CD4-positive, alpha-beta memory T cell (primary cell): Measurements from ENCODE around the gene RPUSD4. TPM values are rescaled to one million over a fixed set of nuclear protein-coding genes. Genes with fewer than 3 reads are reported as not detected.

Source experiments
- CTCF ChIA-PET: fragments of 350-600 bp; sonication (Branson Sonifier 250); formaldehyde crosslinking; loops from one replicate; lab custom pipeline; 2021; ENCODE audit warnings: inconsistent platforms; ENCODE audit not compliant: partially characterized antibody; lab: Charles Lee
- POLR2A ChIA-PET: fragments of 350-600 bp; sonication (Branson Sonifier 250); formaldehyde crosslinking; loops from one replicate; lab custom pipeline; 2021; ENCODE audit not compliant: partially characterized antibody; lab: Charles Lee
- DNase-seq, 5 donors: peaks; one replicate each; pipeline versions ENCODE4 v3.0.0 to v3.0.0-alpha.2; 2020 to 2022; ENCODE audit warnings: mixed read lengths in 1 of 5
- H3K27ac ChIP-seq: one replicate; pipeline ENCODE4 v1.7.0; 2013; ENCODE audit warnings: low read depth, low read length
- H3K27me3 ChIP-seq: 2 replicates; pipeline ENCODE4 v1.7.0; 2013; ENCODE audit warnings: mild to moderate bottlenecking, low read length, moderate library complexity; ENCODE audit not compliant: insufficient read depth
- H3K36me3 ChIP-seq: 2 replicates; pipeline ENCODE4 v1.7.0; 2013; ENCODE audit warnings: mild to moderate bottlenecking, low read length, moderate library complexity; ENCODE audit not compliant: insufficient read depth
- H3K4me1 ChIP-seq: 2 replicates; pipeline ENCODE4 v1.7.0; 2013; ENCODE audit warnings: mild to moderate bottlenecking, low read length, moderate library complexity; ENCODE audit not compliant: insufficient read depth
- H3K4me3 ChIP-seq, 2 donors: one replicate each; pipeline ENCODE4 v1.7.0; 2013; ENCODE audit warnings: low read length in 2 of 2, mild to moderate bottlenecking in 1 of 2
- H3K9me3 ChIP-seq, 2 donors: one replicate each; pipeline ENCODE4 v1.7.0; 2013; ENCODE audit warnings: low read length in 2 of 2, control low read depth in 1 of 2; ENCODE audit not compliant: control insufficient read depth in 1 of 2
- H3K27ac Mint-ChIP-seq, 7 donors: one replicate each; pipeline ENCODE4 v1.8.0; 2020 to 2021; ENCODE audit warnings: mixed read lengths in 7 of 7, mild to moderate bottlenecking in 6 of 7, inconsistent platforms in 3 of 7, moderate library complexity in 3 of 7
- H3K27me3 Mint-ChIP-seq, 2 donors: one replicate each; pipeline ENCODE4 v1.8.0; 2020 to 2021; ENCODE audit warnings: mixed read lengths in 2 of 2
- H3K36me3 Mint-ChIP-seq, 2 donors: one replicate each; pipeline ENCODE4 v1.8.0; 2020 to 2021; ENCODE audit warnings: mixed read lengths in 2 of 2, inconsistent platforms in 1 of 2, mild to moderate bottlenecking in 1 of 2
- H3K4me1 Mint-ChIP-seq, 4 donors: one replicate each; pipeline ENCODE4 v1.8.0; 2020 to 2021; ENCODE audit warnings: mixed read lengths in 4 of 4, mild to moderate bottlenecking in 1 of 4
- H3K4me3 Mint-ChIP-seq, 8 donors: one replicate each; pipeline ENCODE4 v1.8.0; 2020 to 2021; ENCODE audit warnings: mixed read lengths in 8 of 8, mild to moderate bottlenecking in 7 of 8, moderate library complexity in 6 of 8, inconsistent platforms in 3 of 8
- H3K9me3 Mint-ChIP-seq, 8 donors: one replicate each; pipeline ENCODE4 v1.8.0; 2020 to 2021; ENCODE audit warnings: mixed read lengths in 8 of 8, mild to moderate bottlenecking in 5 of 8, inconsistent platforms in 3 of 8, moderate library complexity in 1 of 8
- intact Hi-C: fragments of 100-400 bp; cut with micrococcal nuclease; formaldehyde crosslinking; loops from one replicate; pipeline ENCODE4 v1.15.1; 2023
- polyA plus RNA-seq, 2 donors: library from polyadenylated mRNA; unstranded; fragments of 300-500 nt; fragmentation: Illumina TruSeq; gene quantifications; one replicate each; pipeline ENCODE4 v1.2.3, GENCODE V29; 2021
- total RNA-seq, 2 experiments: library from RNA; stranded (reverse); gene quantifications; one replicate each; pipeline ENCODE4 v1.2.3, GENCODE V29; 2021

RPUSD4 gene
- total and polyA plus RNA-seq, 4 experiments from 2014 or later: 18.5 to 41.2 (median 29.6) TPM

GRCh38 chr11:126225295-126225665, 13.8 kb upstream of the RPUSD4 start:
- no peaks in the 10 kb centered on the region for H3K27me3 ChIP-seq
- no peak overlapping the region for H3K27ac Mint-ChIP-seq
- ChIA-PET POLR2A (no interaction called here), CTCF (interaction anchor here (1.1 kb wide), 1 partner anchor 61 kb away, joined by 3 read pairs; no protein-coding TSS in a partner anchor)
- no peaks in the 10 kb centered on the region for H3K36me3 ChIP-seq
- H3K27me3 Mint-ChIP-seq: no peaks in the 10 kb centered on the region
- H3K9me3 ChIP-seq: no peaks in the 10 kb centered on the region
- no peak overlapping the region for H3K27ac ChIP-seq
- no peak overlapping the region for H3K4me3 ChIP-seq
- H3K36me3 Mint-ChIP-seq: peaks cover 4 to 6% of the 10 kb centered on the region in 2 donors
- no peak overlapping the region for H3K4me3 Mint-ChIP-seq
- peaks cover 0 to 6% (median 4%) of the 10 kb centered on the region in 4 donors for H3K4me1 Mint-ChIP-seq
- no peaks in the 10 kb centered on the region for H3K9me3 Mint-ChIP-seq
- H3K4me1 ChIP-seq: no peaks in the 10 kb centered on the region
- intact Hi-C loops: no loop called here
- no peak for DNase-seq

DNA sequence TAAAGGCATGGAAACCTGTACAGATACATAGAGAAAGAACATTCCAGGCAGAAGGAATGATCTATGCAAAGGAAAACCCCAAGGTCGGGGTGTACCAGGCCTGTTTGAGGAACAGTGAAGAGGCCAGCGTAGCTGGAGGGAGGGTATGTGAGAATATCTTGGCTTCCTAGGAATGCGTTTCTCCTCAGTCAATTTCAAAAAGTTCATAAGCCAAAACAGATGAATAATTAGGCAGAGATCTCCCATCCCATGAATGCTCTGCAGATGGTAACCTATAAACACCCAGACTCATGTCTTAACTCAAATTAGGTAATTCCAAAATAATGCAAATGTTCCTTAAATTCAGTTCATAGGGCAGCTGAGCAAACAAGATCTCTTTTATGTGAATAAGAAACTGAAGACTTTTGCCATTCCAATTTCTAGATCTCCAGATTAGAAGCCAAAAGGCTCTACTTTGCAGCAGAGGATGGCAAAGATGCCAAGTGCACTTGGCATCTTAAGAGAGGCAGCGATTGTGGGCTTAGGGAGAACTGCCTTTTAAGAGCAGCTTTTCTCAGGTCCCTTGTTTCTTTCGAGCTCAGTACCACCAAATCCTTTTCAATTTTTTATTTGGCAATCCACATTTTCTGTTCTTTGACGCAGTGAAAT, 13.3 kb upstream of the RPUSD4 start:
- DNase-seq: no peak
- H3K36me3 ChIP-seq: no peaks in the 10 kb centered on the region
- no peaks in the 10 kb centered on the region for H3K9me3 ChIP-seq
- CTCF ChIA-PET: no interaction called here
- Mint-ChIP-seq H3K4me3 (no peak overlapping the region), H3K9me3 (no peaks in the 10 kb centered on the region), H3K4me1 (peaks cover 0 to 5% (median 4%) of the 10 kb centered on the region in 4 donors), H3K27ac (no peak overlapping the region), H3K36me3 (peaks cover 4% of the 10 kb centered on the region in 2 donors), H3K27me3 (no peaks in the 10 kb centered on the region)
- POLR2A ChIA-PET: no interaction called here
- intact Hi-C loops: no loop called here
- H3K4me3 ChIP-seq: no peak overlapping the region
- H3K4me1 ChIP-seq: no peaks in the 10 kb centered on the region
- no peak overlapping the region for H3K27ac ChIP-seq
- no peaks in the 10 kb centered on the region for H3K27me3 ChIP-seq

DNA sequence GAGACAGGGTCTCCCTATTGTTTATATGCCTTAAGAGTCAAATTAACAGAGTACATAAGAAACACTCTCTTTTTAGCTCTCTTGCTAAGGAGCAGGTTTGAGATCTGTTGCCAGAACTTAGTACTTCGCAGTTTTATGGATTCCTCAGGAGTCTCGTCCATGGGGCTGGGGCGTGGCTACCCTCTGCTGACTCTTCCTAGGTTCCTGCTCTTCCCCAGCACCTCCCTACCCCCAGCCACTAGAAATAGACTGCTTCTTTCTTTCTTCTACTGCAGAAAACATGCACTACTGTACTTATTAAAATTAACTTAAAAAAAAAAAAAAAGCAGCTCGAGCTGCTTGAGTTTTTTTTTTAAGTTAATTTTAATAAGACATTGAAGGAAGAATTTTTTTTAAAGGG, 8.1 kb upstream of the RPUSD4 start:
- H3K4me3 Mint-ChIP-seq: no peak overlapping the region
- H3K27ac ChIP-seq: no peak overlapping the region
- H3K4me1 Mint-ChIP-seq: peaks cover 9 to 14% (median 12%) of the 10 kb centered on the region in 4 donors
- ChIA-PET CTCF (no interaction called here), POLR2A (interaction anchor here (1.0 kb wide), 1 partner anchor 8 kb away, joined by 3 read pairs; the partner anchor contains the start of genes FAM118B and RPUSD4)
- H3K36me3 ChIP-seq: no peaks in the 10 kb centered on the region
- DNase-seq: no peak
- no peaks in the 10 kb centered on the region for H3K9me3 ChIP-seq
- H3K27me3 ChIP-seq: no peaks in the 10 kb centered on the region
- H3K36me3 Mint-ChIP-seq: peaks cover 0 to 4% of the 10 kb centered on the region in 2 donors
- no peak overlapping the region for H3K27ac Mint-ChIP-seq
- no peaks in the 10 kb centered on the region for H3K4me1 ChIP-seq
- intact Hi-C loops: no loop called here
- no peak overlapping the region for H3K4me3 ChIP-seq
- H3K9me3 Mint-ChIP-seq: peaks cover 0 to 2% (median 0%) of the 10 kb centered on the region in 8 donors
- no peaks in the 10 kb centered on the region for H3K27me3 Mint-ChIP-seq

DNA sequence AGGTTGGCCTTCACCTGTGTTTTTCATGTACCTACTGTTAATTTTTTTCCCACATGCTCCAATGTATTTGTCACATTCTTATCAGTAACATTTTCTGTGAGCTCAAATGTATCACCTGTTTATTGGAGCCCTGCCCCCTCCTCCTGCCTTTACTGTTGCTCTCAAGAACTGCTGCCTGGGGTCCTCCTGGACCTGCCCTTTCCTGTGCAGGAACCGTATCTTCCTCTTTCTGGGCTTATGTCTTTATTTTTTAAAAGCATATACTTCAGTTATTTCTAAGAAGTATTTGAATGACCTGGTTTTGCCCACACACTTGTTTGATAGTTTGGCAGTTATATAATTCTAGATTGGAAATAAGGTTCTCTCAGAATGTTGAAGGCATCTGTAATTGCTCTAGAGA, 6.0 kb upstream of the RPUSD4 start:
- peaks cover 0 to 2% (median 0%) of the 10 kb centered on the region in 8 donors for H3K9me3 Mint-ChIP-seq
- H3K9me3 ChIP-seq: no peaks in the 10 kb centered on the region
- H3K36me3 Mint-ChIP-seq: peaks cover 0 to 4% of the 10 kb centered on the region in 2 donors
- H3K4me1 Mint-ChIP-seq: peaks cover 15 to 22% (median 19%) of the 10 kb centered on the region in 4 donors
- H3K27me3 Mint-ChIP-seq: no peaks in the 10 kb centered on the region
- intact Hi-C loops: no loop called here
- H3K4me3 Mint-ChIP-seq: no peak overlapping the region
- ChIA-PET CTCF (no interaction called here), POLR2A (no interaction called here)
- no peak for DNase-seq
- H3K4me3 ChIP-seq: no peak overlapping the region
- H3K4me1 ChIP-seq: peaks cover 10% of the 10 kb centered on the region
- H3K27me3 ChIP-seq: no peaks in the 10 kb centered on the region
- H3K27ac ChIP-seq: no peak overlapping the region
- peak overlapping the region in 2 of 7 donors; percentile 42 to 57 for H3K27ac Mint-ChIP-seq
- H3K36me3 ChIP-seq: no peaks in the 10 kb centered on the region

DNA sequence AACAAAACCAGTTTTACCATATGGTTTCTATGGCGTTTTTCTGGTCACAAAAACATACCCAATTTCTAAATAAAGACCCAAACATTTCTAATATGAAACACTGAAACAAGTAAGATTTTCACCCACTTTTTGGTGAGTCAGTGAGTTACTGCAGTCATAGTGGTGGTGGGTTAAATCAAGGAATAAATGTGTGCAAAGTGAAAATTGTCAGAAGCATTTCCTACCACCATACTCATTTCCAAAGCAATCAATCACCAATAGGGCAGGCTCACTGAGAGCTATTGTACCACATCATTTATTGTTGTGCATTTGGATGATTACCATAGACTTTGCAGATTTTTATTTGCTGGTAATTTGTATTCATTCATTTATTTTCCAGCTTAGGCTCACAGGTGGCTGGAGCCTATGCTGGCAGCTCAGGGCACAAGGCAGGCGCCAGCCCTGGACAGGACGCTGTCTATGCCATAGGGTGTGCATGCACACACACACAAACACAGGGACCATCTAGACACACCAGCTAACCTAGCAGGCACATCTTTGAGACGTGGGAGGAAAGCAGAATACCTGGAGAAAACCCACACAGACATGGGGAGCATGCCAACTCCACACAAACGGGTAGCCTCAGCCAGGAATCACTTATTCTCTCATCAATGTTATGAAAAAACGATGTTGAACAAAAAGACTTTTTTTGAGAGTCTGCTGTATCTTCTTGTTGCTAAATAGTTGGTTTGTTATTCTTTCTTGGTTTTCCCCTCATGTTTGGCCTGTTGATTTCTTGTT, 5.3 kb upstream of the RPUSD4 start:
- H3K4me3 Mint-ChIP-seq: no peak overlapping the region
- H3K27me3 Mint-ChIP-seq: no peaks in the 10 kb centered on the region
- intact Hi-C loops: no loop called here

GRCh38 chr11:126214841-126215240, 3.4 kb upstream of the RPUSD4 start:
- H3K9me3 Mint-ChIP-seq: peaks cover 0 to 2% (median 0%) of the 10 kb centered on the region in 8 donors
- no peak overlapping the region for H3K27ac ChIP-seq
- ChIA-PET POLR2A (no interaction called here), CTCF (interaction anchor here (0.7 kb wide), 3 partner anchors 47 to 1468 kb away, joined by 3 read pairs; no protein-coding TSS in a partner anchor)
- H3K36me3 Mint-ChIP-seq: peaks cover 6 to 18% of the 10 kb centered on the region in 2 donors
- H3K27ac Mint-ChIP-seq: no peak overlapping the region
- H3K4me1 Mint-ChIP-seq: peaks cover 30 to 45% (median 37%) of the 10 kb centered on the region in 4 donors
- H3K4me3 Mint-ChIP-seq: no peak overlapping the region
- H3K27me3 Mint-ChIP-seq: no peaks in the 10 kb centered on the region
- no peaks in the 10 kb centered on the region for H3K27me3 ChIP-seq
- no peak for DNase-seq
- intact Hi-C loops: loop anchor here (5.0 kb wide), 2 partner anchors 87 to 1263 kb away; partner anchors contain the start of genes CCDC15 and DCPS
- no peaks in the 10 kb centered on the region for H3K9me3 ChIP-seq
- no peak overlapping the region for H3K4me3 ChIP-seq
- peaks cover 24% of the 10 kb centered on the region for H3K4me1 ChIP-seq
- no peaks in the 10 kb centered on the region for H3K36me3 ChIP-seq

More for the DNA sequence above, 5.3 kb upstream of the RPUSD4 start:
- Mint-ChIP-seq H3K27ac (peak overlapping the region in 1 of 7 donors; percentile 29), H3K4me1 (peaks cover 22 to 30% (median 26%) of the 10 kb centered on the region in 4 donors), H3K36me3 (peaks cover 4% of the 10 kb centered on the region in 2 donors), H3K9me3 (peaks cover 0 to 2% (median 0%) of the 10 kb centered on the region in 8 donors)
- no peak overlapping the region for H3K4me3 ChIP-seq
- no peaks in the 10 kb centered on the region for H3K9me3 ChIP-seq
- peaks cover 15% of the 10 kb centered on the region for H3K4me1 ChIP-seq
- H3K27me3 ChIP-seq: no peaks in the 10 kb centered on the region
- no peaks in the 10 kb centered on the region for H3K36me3 ChIP-seq
- ChIA-PET CTCF (no interaction called here), POLR2A (no interaction called here)
- no peak for DNase-seq
- H3K27ac ChIP-seq: no peak overlapping the region

GRCh38 chr11:126214441-126214840, 3.0 kb upstream of the RPUSD4 start:
- ChIA-PET POLR2A (no interaction called here), CTCF (interaction anchor here (0.7 kb wide), 1 partner anchor 48 kb away, joined by 3 read pairs; no protein-coding TSS in a partner anchor)
- Histone ChIP-seq H3K4me1 (peaks cover 24% of the 10 kb centered on the region), H3K27me3 (no peaks in the 10 kb centered on the region), H3K36me3 (no peaks in the 10 kb centered on the region), H3K27ac (no peak overlapping the region), H3K9me3 (no peaks in the 10 kb centered on the region), H3K4me3 (no peak overlapping the region)
- peaks cover 0 to 2% (median 0%) of the 10 kb centered on the region in 8 donors for H3K9me3 Mint-ChIP-seq
- no peak overlapping the region for H3K27ac Mint-ChIP-seq
- H3K36me3 Mint-ChIP-seq: peaks cover 7 to 22% of the 10 kb centered on the region in 2 donors
- DNase-seq: no peak
- peak overlapping the region in 1 of 8 donors; percentile 14 for H3K4me3 Mint-ChIP-seq
- intact Hi-C loops: loop anchor here (5.0 kb wide), 2 partner anchors 88 to 1262 kb away; partner anchors contain the start of genes CCDC15 and DCPS
- H3K4me1 Mint-ChIP-seq: peaks cover 30 to 49% (median 39%) of the 10 kb centered on the region in 4 donors
- no peaks in the 10 kb centered on the region for H3K27me3 Mint-ChIP-seq
